K562 (cell line): Measurements from ENCODE around the gene ZNF280C. TPM values are rescaled to one million over a fixed set of nuclear protein-coding genes. Genes with fewer than 3 reads are reported as not detected.
A peak's percentile ranks its signal among the peaks of the same experiment; 100 is the strongest.

Experiments
- CCNT2 ChIP-seq: IDR thresholded peaks from 2 replicates; pipeline ENCODE4 v1.6.1; 2011; ENCODE audit warnings: borderline replicate concordance, low read depth, mild to moderate bottlenecking, moderate library complexity, mixed read lengths, low read length; ENCODE audit not compliant: insufficient read length; ENCODE audit errors: extremely low read depth
- CTBP1 ChIP-seq: fragments of 450-650 bp; IDR thresholded peaks from 2 replicates; pipeline ENCODE4 v1.6.1; 2016; ENCODE audit warnings: borderline replicate concordance
- HSF4 ChIP-seq: fragments of 250-450 bp; sonication (Bioruptor Pico); IDR thresholded peaks from 2 replicates; pipeline ENCODE4 v2.1.2; 2022; ENCODE audit warnings: mild to moderate bottlenecking, moderate library complexity, borderline replicate concordance
- SMAD1 ChIP-seq: fragments of 150-350 bp; IDR thresholded peaks from 2 replicates; pipeline ENCODE4 v1.6.1; 2014; ENCODE audit warnings: low read length, low read depth; ENCODE audit not compliant: partially characterized antibody
- SREBF1 ChIP-seq: fragments of 150-350 bp; IDR thresholded peaks from 2 replicates; pipeline ENCODE4 v1.6.1; 2014; ENCODE audit warnings: antibody characterized with exemption, low read depth, low read length, borderline replicate concordance
- STAT5A ChIP-seq: IDR thresholded peaks from 2 replicates; pipeline ENCODE4 v1.6.1; 2012; ENCODE audit warnings: low read length, inconsistent platforms, borderline replicate concordance
- ZKSCAN3 ChIP-seq: fragments of 250-450 bp; sonication (Bioruptor Pico); IDR thresholded peaks from 2 replicates; pipeline ENCODE4 v1.4.0; 2020
- polyA plus RNA-seq, 8 experiments: library from polyadenylated mRNA; depleted of rRNA in 4 of 8; stranded (reverse) in 5 of 8; unstranded in 3 of 8; fragments of >200 nt; fragmentation: Nextera tagmentation in 2 of 8; fragmentation: Illumina TruSeq in 1 of 8; extraction: Ambion mirVana in 2 of 8; extraction: Trizol in 1 of 8; gene quantifications; 2 replicates each; pipeline versions ENCODE4 v1.2.1 to v1.2.3, GENCODE V29; 2011 to 2014; ENCODE audit warnings: inconsistent platforms in 1 of 8, missing spikeins in 1 of 8
- total RNA-seq, 7 experiments: library from RNA; depleted of rRNA in 6 of 7; stranded (reverse); fragments of >200 nt in 6 of 7; fragmentation: Illumina TruSeq in 2 of 7; extraction: Trizol in 2 of 7; gene quantifications; 2 replicates each; pipeline versions ENCODE4 v1.2.1 to v1.2.3, GENCODE V29; 2011 to 2021; ENCODE audit warnings: low replicate concordance in 1 of 7
- TF ChIP-seq, protein P1 (sequence below): fragments of 450-650 bp; IDR thresholded peaks from 2 replicates; pipeline ENCODE4 v1.6.1; 2016; ENCODE audit warnings: mild to moderate bottlenecking, moderate library complexity
- TF ChIP-seq, protein P2 (sequence below): fragments of 450-650 bp; formaldehyde crosslinking; IDR thresholded peaks from 2 replicates; pipeline ENCODE4 v1.4.0; 2020; ENCODE audit warnings: mild to moderate bottlenecking, moderate library complexity
- TF ChIP-seq, protein P3 (sequence below): fragments of 250-450 bp; sonication (Bioruptor Pico); IDR thresholded peaks from 2 replicates; pipeline ENCODE4 v1.8.0; 2021; ENCODE audit warnings: moderate library complexity, mild to moderate bottlenecking, inconsistent platforms
- TF ChIP-seq, protein P4 (sequence below): sonication (generic); formaldehyde crosslinking; IDR thresholded peaks from 2 replicates; pipeline ENCODE4 v1.8.1; 2022; ENCODE audit warnings: missing genetic modification reagents

Gene ZNF280C
- total and polyA plus RNA-seq, 9 of the 15 experiments (the other 6 are each of a cell fraction or from before 2014, with no cell fraction given): 1.6 to 8.3 (median 4.4) TPM

DNA sequence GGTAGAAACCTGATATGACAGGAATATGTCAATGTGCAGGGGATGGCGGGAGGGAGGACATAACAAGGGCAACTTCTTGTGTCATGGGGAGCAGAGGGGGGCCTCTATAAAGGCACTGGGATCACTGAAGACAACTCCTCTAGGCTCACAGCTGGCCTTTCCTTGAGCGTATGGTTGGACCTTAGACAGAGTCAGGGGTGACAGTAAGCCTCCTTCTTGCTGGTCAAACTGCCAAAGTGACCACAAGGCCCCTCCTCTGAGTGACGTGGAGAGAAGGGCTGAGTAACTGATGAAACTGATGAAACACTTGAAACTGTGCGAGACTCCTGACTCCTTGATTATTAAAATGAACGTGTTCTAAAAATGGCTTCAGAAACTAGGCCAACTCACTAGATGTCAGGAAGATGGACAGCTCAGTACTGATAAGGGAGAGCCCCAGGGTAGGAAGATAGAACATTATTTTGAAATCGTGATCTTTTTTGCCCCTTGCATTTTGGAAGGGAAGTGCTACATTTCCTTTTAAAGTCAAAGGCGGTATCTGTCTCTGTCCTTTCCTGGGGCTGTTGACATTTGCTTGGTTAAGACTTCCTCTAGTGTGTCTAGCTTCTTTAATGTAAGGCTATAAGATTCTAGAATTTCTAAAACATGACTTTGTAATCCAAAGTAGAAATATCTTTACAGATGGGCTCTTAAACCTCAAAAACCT, 95.4 kb downstream of the ZNF280C start (continued):
- TF ChIP-seq, protein P1, sequence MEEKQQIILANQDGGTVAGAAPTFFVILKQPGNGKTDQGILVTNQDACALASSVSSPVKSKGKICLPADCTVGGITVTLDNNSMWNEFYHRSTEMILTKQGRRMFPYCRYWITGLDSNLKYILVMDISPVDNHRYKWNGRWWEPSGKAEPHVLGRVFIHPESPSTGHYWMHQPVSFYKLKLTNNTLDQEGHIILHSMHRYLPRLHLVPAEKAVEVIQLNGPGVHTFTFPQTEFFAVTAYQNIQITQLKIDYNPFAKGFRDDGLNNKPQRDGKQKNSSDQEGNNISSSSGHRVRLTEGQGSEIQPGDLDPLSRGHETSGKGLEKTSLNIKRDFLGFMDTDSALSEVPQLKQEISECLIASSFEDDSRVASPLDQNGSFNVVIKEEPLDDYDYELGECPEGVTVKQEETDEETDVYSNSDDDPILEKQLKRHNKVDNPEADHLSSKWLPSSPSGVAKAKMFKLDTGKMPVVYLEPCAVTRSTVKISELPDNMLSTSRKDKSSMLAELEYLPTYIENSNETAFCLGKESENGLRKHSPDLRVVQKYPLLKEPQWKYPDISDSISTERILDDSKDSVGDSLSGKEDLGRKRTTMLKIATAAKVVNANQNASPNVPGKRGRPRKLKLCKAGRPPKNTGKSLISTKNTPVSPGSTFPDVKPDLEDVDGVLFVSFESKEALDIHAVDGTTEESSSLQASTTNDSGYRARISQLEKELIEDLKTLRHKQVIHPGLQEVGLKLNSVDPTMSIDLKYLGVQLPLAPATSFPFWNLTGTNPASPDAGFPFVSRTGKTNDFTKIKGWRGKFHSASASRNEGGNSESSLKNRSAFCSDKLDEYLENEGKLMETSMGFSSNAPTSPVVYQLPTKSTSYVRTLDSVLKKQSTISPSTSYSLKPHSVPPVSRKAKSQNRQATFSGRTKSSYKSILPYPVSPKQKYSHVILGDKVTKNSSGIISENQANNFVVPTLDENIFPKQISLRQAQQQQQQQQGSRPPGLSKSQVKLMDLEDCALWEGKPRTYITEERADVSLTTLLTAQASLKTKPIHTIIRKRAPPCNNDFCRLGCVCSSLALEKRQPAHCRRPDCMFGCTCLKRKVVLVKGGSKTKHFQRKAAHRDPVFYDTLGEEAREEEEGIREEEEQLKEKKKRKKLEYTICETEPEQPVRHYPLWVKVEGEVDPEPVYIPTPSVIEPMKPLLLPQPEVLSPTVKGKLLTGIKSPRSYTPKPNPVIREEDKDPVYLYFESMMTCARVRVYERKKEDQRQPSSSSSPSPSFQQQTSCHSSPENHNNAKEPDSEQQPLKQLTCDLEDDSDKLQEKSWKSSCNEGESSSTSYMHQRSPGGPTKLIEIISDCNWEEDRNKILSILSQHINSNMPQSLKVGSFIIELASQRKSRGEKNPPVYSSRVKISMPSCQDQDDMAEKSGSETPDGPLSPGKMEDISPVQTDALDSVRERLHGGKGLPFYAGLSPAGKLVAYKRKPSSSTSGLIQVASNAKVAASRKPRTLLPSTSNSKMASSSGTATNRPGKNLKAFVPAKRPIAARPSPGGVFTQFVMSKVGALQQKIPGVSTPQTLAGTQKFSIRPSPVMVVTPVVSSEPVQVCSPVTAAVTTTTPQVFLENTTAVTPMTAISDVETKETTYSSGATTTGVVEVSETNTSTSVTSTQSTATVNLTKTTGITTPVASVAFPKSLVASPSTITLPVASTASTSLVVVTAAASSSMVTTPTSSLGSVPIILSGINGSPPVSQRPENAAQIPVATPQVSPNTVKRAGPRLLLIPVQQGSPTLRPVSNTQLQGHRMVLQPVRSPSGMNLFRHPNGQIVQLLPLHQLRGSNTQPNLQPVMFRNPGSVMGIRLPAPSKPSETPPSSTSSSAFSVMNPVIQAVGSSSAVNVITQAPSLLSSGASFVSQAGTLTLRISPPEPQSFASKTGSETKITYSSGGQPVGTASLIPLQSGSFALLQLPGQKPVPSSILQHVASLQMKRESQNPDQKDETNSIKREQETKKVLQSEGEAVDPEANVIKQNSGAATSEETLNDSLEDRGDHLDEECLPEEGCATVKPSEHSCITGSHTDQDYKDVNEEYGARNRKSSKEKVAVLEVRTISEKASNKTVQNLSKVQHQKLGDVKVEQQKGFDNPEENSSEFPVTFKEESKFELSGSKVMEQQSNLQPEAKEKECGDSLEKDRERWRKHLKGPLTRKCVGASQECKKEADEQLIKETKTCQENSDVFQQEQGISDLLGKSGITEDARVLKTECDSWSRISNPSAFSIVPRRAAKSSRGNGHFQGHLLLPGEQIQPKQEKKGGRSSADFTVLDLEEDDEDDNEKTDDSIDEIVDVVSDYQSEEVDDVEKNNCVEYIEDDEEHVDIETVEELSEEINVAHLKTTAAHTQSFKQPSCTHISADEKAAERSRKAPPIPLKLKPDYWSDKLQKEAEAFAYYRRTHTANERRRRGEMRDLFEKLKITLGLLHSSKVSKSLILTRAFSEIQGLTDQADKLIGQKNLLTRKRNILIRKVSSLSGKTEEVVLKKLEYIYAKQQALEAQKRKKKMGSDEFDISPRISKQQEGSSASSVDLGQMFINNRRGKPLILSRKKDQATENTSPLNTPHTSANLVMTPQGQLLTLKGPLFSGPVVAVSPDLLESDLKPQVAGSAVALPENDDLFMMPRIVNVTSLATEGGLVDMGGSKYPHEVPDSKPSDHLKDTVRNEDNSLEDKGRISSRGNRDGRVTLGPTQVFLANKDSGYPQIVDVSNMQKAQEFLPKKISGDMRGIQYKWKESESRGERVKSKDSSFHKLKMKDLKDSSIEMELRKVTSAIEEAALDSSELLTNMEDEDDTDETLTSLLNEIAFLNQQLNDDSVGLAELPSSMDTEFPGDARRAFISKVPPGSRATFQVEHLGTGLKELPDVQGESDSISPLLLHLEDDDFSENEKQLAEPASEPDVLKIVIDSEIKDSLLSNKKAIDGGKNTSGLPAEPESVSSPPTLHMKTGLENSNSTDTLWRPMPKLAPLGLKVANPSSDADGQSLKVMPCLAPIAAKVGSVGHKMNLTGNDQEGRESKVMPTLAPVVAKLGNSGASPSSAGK: no peak
- TF ChIP-seq CCNT2: peak; percentile 54
- TF ChIP-seq, protein P2, sequence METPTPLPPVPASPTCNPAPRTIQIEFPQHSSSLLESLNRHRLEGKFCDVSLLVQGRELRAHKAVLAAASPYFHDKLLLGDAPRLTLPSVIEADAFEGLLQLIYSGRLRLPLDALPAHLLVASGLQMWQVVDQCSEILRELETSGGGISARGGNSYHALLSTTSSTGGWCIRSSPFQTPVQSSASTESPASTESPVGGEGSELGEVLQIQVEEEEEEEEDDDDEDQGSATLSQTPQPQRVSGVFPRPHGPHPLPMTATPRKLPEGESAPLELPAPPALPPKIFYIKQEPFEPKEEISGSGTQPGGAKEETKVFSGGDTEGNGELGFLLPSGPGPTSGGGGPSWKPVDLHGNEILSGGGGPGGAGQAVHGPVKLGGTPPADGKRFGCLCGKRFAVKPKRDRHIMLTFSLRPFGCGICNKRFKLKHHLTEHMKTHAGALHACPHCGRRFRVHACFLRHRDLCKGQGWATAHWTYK (CRISPR knock-in tag): no peak
- no peak for TF ChIP-seq SMAD1
- no peak for TF ChIP-seq CTBP1
- TF ChIP-seq HSF4 (CRISPR knock-in tag): no peak
- TF ChIP-seq SREBF1: no peak
- TF ChIP-seq STAT5A: no peak; the same call in 1 of the 2 replicates
- TF ChIP-seq ZKSCAN3 (CRISPR knock-in tag): no peak
- TF ChIP-seq, protein P3, sequence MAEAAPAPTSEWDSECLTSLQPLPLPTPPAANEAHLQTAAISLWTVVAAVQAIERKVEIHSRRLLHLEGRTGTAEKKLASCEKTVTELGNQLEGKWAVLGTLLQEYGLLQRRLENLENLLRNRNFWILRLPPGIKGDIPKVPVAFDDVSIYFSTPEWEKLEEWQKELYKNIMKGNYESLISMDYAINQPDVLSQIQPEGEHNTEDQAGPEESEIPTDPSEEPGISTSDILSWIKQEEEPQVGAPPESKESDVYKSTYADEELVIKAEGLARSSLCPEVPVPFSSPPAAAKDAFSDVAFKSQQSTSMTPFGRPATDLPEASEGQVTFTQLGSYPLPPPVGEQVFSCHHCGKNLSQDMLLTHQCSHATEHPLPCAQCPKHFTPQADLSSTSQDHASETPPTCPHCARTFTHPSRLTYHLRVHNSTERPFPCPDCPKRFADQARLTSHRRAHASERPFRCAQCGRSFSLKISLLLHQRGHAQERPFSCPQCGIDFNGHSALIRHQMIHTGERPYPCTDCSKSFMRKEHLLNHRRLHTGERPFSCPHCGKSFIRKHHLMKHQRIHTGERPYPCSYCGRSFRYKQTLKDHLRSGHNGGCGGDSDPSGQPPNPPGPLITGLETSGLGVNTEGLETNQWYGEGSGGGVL (CRISPR knock-in tag): no peak
- TF ChIP-seq, protein P4, sequence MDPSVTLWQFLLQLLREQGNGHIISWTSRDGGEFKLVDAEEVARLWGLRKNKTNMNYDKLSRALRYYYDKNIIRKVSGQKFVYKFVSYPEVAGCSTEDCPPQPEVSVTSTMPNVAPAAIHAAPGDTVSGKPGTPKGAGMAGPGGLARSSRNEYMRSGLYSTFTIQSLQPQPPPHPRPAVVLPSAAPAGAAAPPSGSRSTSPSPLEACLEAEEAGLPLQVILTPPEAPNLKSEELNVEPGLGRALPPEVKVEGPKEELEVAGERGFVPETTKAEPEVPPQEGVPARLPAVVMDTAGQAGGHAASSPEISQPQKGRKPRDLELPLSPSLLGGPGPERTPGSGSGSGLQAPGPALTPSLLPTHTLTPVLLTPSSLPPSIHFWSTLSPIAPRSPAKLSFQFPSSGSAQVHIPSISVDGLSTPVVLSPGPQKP (CRISPR knock-in tag): no peak
